ENCODE results near the gene RAB34. TPM values are rescaled to one million over a fixed set of nuclear protein-coding genes. Genes with fewer than 3 reads are reported as not detected.

RAB34 gene
- total and polyA plus RNA-seq, 9 of the 15 experiments (the other 6 are each of a cell fraction or from before 2014, with no cell fraction given) = 0.07 to 3.8 (median 0.46) TPM; not detected in 1

DNA sequence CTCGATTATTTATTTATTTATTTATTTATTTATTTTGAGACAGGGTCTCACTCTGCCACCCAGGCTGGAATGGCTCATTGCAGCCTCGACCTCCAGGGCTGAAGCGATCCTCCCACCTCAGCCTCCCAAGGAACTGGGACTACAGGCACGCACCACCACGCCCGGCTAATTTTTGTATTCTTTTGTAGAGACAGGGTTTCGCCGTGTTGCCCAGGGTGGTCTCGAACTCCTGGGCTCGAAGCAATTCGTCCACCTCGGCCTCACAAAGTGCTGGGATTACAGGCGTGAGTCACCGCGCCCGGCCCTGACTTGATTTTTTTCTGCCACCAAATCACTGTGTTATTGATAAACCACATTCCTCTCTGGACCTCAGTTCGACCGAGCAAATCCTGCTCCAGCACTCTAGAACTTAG is 1.4 kb upstream of the RAB34 start (continued):
- TF ChIP-seq NR0B1 (IDR thresholded peaks at IDR 0.05; ENCODE audit: partially characterized antibody) (no peak), ETV5 (CRISPR knock-in tag; IDR thresholded peaks at IDR 0.05; ENCODE audit: low read depth) (no peak), ZNF766 (CRISPR knock-in tag; conservative IDR thresholded peaks at IDR 0.05) (no peak), ZNF165 (CRISPR knock-in tag; IDR thresholded peaks at IDR 0.05; ENCODE audit: borderline replicate concordance) (no peak), KAT8 (IDR thresholded peaks at IDR 0.05; ENCODE audit: low read depth) (no peak), CEBPG (CRISPR knock-in tag; IDR thresholded peaks at IDR 0.05) (no peak), CEBPG (tag; conservative IDR thresholded peaks at IDR 0.05 in 1 of 2, IDR thresholded peaks at IDR 0.05 in 1 of 2) (no peak), BRD9 (IDR thresholded peaks at IDR 0.05; ENCODE audit: low read depth, partially characterized antibody) (peak; percentile 35), GABPA (tag; conservative IDR thresholded peaks at IDR 0.05; ENCODE audit: low read depth) (no peak), HMG20B (CRISPR knock-in tag; IDR thresholded peaks at IDR 0.05) (peak; percentile 64; the same call in 1 of the 2 replicates), PCBP1 (IDR thresholded peaks at IDR 0.05; ENCODE audit: low read depth, low read length, poor library complexity, severe bottlenecking) (no peak), ZNF449 (CRISPR knock-in tag; IDR thresholded peaks at IDR 0.05) (no peak), MXI1 (IDR thresholded peaks at IDR 0.05; ENCODE audit: low read depth, low read length) (no peak), NBN (IDR thresholded peaks at IDR 0.05; ENCODE audit: low read depth) (0 out of 2 replicates have a peak, but pooled peaks have one; percentile 85), TCF3 (CRISPR knock-in tag; IDR thresholded peaks at IDR 0.05) (0 out of 2 replicates have a peak, but pooled peaks have one; percentile 11), CBFA2T3 (IDR thresholded peaks at IDR 0.05) (no peak), EWSR1 (IDR thresholded peaks at IDR 0.05; ENCODE audit: borderline replicate concordance, low read depth, partially characterized antibody) (no peak), THAP7 (CRISPR knock-in tag; IDR thresholded peaks at IDR 0.05) (0 out of 2 replicates have a peak, but pooled peaks have one; percentile 45), SMARCA5 (IDR thresholded peaks at IDR 0.05) (peak; percentile 19; the same call in 1 of the 2 replicates)
- TF ChIP-seq, protein P1, sequence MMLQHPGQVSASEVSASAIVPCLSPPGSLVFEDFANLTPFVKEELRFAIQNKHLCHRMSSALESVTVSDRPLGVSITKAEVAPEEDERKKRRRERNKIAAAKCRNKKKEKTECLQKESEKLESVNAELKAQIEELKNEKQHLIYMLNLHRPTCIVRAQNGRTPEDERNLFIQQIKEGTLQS (IDR thresholded peaks at IDR 0.05) = no peak
- TF ChIP-seq, protein P1 (CRISPR knock-in tag; conservative IDR thresholded peaks at IDR 0.05) = no peak
- TF ChIP-seq, protein P2, sequence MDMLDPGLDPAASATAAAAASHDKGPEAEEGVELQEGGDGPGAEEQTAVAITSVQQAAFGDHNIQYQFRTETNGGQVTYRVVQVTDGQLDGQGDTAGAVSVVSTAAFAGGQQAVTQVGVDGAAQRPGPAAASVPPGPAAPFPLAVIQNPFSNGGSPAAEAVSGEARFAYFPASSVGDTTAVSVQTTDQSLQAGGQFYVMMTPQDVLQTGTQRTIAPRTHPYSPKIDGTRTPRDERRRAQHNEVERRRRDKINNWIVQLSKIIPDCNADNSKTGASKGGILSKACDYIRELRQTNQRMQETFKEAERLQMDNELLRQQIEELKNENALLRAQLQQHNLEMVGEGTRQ (CRISPR knock-in tag; IDR thresholded peaks at IDR 0.05) = no peak
